SH-SY5Y (cell line): ENCODE data around the gene KIF3A.

ENCODE experiments used
- GATA2 ChIP-seq: IDR thresholded peaks from 2 replicates; pipeline ENCODE4 v1.6.1; 2011; ENCODE audit warnings: mild to moderate bottlenecking, low read depth, low read length
- GATA3 ChIP-seq: IDR thresholded peaks from 2 replicates; pipeline ENCODE4 v1.6.1; 2011; ENCODE audit warnings: low read depth, mild to moderate bottlenecking, low read length, moderate library complexity

DNA sequence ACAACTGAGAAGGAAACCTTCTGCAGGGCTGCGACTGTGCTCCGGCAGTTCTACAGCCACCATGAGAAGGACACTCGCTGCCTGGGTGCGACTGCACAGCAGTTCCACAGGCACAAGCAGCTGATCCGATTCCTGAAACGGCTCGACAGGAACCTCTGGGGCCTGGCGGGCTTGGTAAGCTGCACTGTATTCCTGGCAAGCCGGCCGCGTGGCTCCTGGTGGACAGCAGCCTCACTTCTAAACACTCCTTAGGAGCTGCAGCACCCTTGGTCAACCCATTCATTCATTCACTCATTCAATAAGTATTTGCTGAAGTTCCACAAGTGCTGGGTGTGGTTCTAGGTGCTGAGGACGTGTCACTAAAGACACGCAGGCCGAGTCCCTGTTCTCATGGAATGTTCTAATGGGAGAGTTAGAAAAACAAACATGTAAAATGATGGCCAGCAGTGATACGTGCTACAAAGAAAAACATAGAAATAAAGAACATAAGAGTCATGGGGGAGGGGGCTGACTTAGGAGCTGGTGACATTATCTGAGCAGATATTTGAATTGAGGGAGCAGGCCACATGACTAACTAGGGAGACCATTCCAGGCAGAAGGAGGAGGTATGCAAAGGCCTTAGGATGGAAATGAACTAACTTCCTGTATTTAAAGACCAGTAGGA, 57.5 kb downstream of the KIF3A start:
- TF ChIP-seq GATA2 (no peak), GATA3 (no peak)
